IPS-NIHi11 (cell line): Measurements from ENCODE around the gene OSBPL9.
"Not testable (repeated sequence)": the region's sequence is repeated elsewhere in the genome, so short reads cannot be mapped to it uniquely, and the experiment has no call there.

ENCODE experiments used
- DNase-seq: peaks from one replicate; pipeline ENCODE4 v3.0.0; 2012; ENCODE audit warnings: mixed read lengths, low spot score

The OSBPL9 gene

DNA sequence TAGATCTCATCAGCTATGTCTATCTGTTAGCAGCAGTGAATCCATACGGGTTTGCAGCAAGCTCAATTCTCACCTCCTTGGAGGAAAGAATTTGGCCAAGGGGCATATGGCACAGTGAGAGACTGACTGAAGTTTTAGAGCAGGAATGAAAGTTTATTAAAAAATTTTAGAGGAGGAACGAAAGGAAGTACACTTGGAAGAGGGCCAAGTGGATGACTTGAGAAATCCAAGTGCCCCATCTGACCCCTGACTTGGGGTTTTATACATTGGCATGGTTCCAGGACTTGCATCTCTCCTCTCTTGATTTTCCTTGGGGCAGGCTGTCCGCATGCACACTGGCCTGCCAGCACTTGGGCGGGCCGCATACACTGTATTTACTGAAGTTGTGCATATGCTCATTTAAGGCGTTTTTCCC lies 9.2 kb upstream of the OSBPL9 start:
- no peak for DNase-seq

GRCh38 chr1:51610104-51610503 lies 6.8 kb upstream of the OSBPL9 start:
- DNase-seq = not testable (repeated sequence)

- DNase-seq = no peak
Measured at GRCh38 chr1:51610637-51611036, 6.3 kb upstream of the OSBPL9 start.

DNA sequence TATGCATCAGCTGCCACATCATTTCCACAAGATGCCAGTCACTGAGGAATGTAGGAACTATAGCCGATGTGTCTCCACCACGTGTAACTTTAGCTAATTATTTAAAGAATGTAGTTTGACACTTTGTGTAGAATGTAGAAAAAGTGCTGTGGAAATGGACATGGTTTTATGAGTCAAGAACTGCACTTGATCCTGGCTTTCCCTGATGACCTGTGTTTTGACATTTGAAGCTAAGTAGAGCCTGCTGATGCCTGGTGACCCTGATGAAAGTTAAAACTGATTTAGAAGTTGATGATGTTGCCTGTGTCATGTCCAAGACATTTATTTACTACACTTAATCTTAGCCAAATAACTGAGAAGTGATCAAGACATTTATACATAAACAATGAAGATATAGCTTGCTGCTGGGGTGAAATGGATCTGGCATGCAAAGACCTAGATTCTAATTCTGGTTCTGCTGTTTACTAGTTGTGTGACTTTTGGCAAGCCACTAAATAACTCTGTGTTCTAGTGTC lies 4.4 kb upstream of the OSBPL9 start:
- DNase-seq = no peak

- no peak for DNase-seq
Measured at GRCh38 chr1:51615780-51616291, 1.1 kb upstream of the OSBPL9 start.

DNA sequence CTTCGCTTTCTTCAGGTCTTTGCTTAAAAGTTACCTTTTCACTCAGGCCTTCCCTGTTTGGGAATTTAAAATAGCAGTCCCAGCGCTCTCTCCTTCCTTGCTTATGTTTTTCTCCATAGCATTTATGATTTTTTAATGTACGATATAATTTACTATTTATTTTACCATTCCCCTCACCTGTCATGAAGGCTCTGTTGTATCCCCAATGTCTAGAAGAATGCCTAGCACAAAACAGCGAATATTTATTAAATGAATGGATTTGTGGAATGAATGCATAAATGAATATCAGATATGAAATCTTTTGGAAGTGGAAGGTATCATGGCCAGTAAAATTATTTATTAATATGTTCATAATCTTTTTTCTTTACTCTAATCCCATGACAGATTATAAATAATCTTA lies 402 bp upstream of the OSBPL9 start:
- no peak for DNase-seq

DNA sequence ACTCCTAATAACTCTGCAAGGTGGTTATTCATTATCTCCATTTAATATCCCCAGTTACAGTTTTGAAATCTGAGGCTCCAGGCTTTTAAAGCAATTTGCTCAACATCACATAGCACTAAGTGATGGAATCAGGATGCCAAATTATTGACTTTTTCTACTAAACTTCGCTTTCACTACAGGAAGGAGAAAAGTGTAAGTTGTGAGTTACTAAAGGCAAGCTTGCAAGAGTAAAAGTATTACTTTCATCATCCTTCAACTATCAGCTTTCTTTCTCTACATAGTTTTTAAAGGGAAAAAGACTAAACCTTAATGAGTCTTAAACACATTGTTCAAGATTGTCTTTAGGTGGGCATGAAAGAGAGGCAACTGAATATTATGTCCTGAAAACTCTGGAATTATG lies 1.8 kb downstream of the OSBPL9 start:
- DNase-seq = no peak

- no peak for DNase-seq
Measured at GRCh38 chr1:51620470-51620869, 3.6 kb downstream of the OSBPL9 start.

DNA sequence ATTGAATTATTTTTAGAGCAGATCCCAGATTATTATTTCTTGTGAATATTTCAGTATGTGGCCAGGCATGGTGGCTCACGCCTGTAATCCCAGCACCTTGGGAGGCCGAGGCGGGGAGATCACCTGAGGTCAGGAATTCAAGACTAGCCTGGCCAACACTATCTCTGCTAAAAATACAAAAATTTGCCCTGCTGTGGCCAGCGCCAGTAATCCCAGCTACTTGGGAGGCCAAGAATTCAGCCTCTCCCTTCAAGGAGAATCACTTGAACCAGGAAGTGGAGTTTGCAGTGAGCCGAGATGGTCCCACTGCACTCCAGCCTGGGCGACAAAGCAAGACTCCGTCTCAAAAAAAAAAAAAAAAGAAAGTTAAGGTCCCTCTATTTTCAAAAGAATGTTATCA lies 4.3 kb downstream of the OSBPL9 start:
- DNase-seq = no peak

- DNase-seq = no peak
Measured at GRCh38 chr1:51621841-51622454, 5.1 kb downstream of the OSBPL9 start.

- peak; percentile 44 for DNase-seq
Measured at GRCh38 chr1:51622455-51622913, 5.6 kb downstream of the OSBPL9 start.

DNA sequence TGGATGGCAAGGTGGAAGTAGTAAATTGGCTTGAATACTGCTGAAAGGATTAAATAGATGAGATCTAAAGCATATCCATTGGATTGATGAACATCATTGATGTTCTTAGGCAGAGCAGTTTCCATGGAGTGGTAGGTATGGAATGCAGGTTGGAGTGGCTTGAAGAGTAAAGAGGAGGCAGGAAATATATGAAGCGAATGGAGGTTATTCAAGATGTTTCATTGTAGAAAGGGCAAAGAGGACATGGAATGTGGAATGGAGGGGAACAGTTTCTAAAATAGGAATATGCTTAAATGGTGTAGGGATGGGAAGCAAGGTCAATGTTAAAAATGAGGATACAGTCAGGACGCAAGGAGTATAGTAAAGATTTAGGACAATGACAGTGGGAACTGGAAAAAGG lies 6.1 kb downstream of the OSBPL9 start:
- DNase-seq = no peak

DNA sequence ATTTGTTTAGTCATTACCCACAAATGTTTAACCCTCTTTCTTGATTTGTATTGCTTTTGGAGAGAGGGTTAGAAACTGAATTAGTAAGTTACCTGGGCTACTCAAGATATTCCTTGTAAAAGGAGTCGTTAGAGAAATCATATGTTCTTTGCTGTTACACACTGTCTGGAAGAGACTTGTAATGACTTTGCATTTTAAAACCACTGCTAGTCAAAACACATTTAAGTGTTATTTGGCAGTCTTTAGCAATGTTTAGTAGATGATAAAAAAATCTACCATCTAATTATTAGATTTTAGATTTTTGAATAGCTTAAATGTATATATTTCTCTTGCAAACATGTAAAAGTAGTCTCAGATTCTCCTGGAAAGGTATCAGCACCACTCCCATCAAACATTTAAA lies 6.6 kb downstream of the OSBPL9 start:
- no peak for DNase-seq

GRCh38 chr1:51624855-51625254 lies 8.0 kb downstream of the OSBPL9 start:
- DNase-seq = no peak

DNA sequence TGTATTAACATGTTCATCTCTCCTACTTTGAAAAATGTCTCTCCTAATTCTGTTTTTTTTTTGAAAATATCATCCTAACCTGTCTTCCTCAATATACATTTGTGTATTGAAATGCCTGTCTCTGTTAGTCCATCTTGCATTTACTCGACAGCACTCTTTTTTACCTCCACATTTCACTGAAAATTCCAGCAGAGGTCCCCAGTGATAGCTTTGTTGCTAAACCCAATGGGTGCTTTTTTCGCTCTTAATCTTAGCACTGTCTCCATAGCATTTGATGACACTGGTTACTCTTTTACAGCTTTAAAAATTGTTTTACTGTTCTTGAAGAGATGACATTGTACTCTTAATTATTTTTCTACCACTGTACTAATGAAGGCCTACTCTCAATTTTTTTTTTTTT lies 10.8 kb downstream of the OSBPL9 start:
- peak; percentile 30 for DNase-seq

GRCh38 chr1:51628715-51629590 lies 12.1 kb downstream of the OSBPL9 start:
- DNase-seq = no peak

DNA sequence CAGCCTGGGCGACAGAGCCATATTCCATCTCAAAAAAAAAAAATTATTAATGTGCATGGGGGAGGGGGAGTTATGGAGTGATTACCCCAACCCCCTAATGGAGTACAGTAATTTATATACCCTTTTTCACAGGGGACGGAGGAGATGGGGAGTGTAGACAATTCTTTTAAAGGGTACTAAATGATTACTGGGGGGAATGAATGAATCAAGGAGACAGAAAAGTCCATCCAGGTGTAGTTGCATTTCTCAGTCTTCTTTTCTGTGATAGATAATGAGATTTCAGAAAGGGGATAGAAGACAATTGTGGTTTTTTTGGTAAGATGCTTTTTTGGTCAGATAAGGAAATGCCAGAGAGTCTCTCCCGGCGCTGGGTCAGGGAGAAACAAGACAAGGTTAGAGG lies 13.0 kb downstream of the OSBPL9 start:
- DNase-seq = no peak

DNA sequence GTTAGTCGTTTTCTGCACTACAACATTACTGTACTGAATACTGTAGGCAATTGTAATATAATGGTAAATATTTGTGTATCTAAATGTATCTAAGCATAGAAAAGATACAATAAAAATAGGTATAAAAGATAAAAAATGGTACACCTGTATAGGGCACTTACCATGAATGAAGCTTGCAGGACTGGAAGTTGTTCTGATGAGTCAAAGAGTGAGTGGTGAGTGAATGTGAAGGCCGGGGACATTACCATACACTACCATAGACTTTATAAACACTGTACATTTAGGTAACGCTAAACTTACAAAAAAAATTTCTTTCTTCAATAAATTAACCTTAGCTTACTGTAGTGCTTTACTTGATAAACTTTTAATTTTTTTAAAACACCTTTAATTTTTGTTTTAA lies 13.5 kb downstream of the OSBPL9 start:
- DNase-seq = no peak

DNA sequence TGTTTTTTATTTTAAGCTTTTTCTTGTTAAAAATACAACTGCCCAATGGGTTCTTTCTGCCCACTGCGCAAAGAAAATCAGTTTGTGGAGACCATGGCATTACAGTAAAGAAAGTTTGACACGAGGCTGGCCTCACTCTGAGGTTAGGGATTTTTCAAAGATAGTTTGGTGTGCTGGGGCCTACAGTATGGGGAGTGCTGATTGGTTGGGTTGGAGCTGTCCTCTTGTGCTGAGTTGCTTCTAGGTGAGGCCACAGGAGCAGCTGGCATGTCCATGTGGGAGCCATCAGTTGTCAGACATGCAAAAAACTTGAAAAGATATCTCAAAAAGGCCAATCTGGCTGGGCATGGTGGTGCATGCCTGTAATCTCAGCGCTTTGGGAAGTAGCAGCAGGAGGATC lies 14.0 kb downstream of the OSBPL9 start:
- DNase-seq = no peak

DNA sequence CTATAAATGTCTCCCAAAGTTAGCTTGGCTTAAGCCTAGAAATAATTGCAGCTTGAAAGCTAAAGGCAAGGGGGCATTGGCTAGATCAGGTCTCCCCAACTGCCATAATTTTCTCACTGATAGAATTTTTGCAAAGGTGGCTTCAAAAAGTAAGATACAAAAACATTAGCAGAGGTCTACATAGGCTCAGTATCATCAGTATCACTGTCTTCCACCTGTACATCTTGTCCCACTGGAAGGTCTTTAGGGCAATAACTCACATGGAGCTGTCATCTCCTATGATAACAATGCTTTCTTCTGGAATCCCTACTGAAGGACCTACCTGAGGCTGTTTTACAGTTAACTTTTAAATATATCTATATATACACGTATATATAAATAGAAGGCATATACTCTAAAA lies 14.9 kb downstream of the OSBPL9 start:
- DNase-seq = no peak

- DNase-seq = no peak
Measured at GRCh38 chr1:51634618-51635017, 17.7 kb downstream of the OSBPL9 start.

DNA sequence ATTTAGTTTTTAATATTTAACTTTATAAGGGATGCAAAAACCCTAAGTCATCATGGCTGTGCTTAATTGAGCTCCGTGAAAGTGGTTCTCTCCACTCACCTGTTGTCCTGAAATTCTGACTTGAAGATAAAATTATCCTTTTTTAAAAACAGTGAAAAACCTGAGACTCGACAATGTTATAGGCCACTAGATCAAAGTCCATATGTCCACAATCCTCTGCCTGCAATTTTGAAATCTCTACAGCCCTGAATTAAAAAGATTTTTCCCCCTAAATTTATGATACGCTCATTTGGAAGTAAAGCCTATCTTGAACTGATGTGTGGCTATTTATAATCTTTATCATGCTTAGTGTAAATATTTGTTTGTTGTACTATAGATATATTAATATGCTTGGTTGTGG lies 18.7 kb downstream of the OSBPL9 start:
- no peak for DNase-seq

- DNase-seq = no peak
Measured at GRCh38 chr1:51636191-51636590, 19.3 kb downstream of the OSBPL9 start.
